Sigmoid colon (tissue), 4 donors: Measurements from ENCODE around the gene SIGLEC1.

Experiments used
- CTCF ChIP-seq, 4 experiments: fragments of 450-650 bp in 3 of 4; fragments of 200-600 bp in 1 of 4; IDR thresholded peaks; one replicate each; pipeline ENCODE4 v1.5.1; 2016 to 2019; ENCODE audit warnings: antibody characterized with exemption in 4 of 4, mild to moderate bottlenecking in 3 of 4, moderate library complexity in 2 of 4
- EP300 ChIP-seq, 4 donors: sonication (generic); formaldehyde crosslinking; IDR thresholded peaks; one replicate each; pipeline ENCODE4 v1.6.1; 2017; ENCODE audit warnings: antibody characterized with exemption in 4 of 4
- POLR2A ChIP-seq, 2 donors: fragments of 450-650 bp; IDR thresholded peaks; one replicate each; pipeline ENCODE4 v1.6.1; 2016; ENCODE audit warnings: antibody characterized with exemption in 2 of 2, mild to moderate bottlenecking in 2 of 2, moderate library complexity in 2 of 2

GRCh38 chr20:3731944-3732326 is 19.5 kb upstream of the SIGLEC1 start:
- TF ChIP-seq POLR2A (IDR thresholded peaks at IDR 0.05): no peak
- TF ChIP-seq CTCF (IDR thresholded peaks at IDR 0.05): no peak
- no peak for TF ChIP-seq EP300 (IDR thresholded peaks at IDR 0.05)
